LNCaP clone FGC (cell line): ENCODE data around the gene PNKD.

ENCODE experiments used
- DNase-seq: peaks from one replicate; pipeline ENCODE4 v3.0.0-alpha.2; 2011; ENCODE audit warnings: low read depth
- H3K4me3 ChIP-seq: 2 replicates; pipeline ENCODE4 v1.5.1; 2011; ENCODE audit warnings: mild to moderate bottlenecking, low read depth, low read length, control low read depth
- TF ChIP-seq, protein P1 (sequence below): IDR thresholded peaks from 2 replicates; pipeline ENCODE4 v1.5.1; 2012; ENCODE audit warnings: mild to moderate bottlenecking; ENCODE audit not compliant: control insufficient read depth, insufficient read depth; ENCODE audit errors: extremely low read depth

Gene PNKD

DNA sequence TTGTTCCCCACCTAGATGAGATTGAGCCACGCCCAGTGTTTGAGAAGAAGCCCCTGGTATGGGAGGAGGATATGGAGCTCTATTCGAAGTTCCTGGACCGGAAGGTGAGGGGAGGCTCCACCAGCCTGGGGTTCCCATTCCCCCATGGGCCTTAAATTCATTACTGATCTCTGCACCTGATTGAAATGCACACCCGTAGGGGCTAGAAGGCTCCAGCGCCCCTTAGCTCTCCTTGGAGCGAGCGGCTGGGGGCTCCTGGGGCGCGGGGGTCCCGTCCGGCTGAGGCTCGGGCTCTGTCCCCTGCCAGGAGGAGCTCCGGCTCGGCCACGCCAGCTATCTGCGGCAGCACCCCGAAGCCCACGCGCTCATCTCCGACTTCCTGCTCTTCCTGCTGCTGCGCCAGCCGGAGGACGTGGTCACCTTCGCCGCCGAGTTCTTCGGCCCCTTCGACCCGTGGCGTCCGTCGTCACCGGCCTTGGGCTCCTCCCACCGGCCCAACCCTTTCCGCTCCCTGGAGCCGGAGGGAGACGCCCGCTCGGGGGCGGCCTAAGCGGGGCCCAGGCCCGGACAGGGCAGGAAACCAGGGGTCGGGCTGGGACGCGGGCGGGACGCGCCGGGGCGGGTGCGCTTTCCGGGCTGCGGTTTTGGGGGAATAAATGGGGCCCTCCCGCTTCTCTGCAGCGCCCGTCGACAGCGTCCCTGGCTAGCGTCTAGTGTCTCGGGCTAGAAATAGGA, 97.3 kb downstream of the PNKD start:
- no peak overlapping the region for H3K4me3 ChIP-seq
- DNase-seq = no peak
- TF ChIP-seq, protein P1, sequence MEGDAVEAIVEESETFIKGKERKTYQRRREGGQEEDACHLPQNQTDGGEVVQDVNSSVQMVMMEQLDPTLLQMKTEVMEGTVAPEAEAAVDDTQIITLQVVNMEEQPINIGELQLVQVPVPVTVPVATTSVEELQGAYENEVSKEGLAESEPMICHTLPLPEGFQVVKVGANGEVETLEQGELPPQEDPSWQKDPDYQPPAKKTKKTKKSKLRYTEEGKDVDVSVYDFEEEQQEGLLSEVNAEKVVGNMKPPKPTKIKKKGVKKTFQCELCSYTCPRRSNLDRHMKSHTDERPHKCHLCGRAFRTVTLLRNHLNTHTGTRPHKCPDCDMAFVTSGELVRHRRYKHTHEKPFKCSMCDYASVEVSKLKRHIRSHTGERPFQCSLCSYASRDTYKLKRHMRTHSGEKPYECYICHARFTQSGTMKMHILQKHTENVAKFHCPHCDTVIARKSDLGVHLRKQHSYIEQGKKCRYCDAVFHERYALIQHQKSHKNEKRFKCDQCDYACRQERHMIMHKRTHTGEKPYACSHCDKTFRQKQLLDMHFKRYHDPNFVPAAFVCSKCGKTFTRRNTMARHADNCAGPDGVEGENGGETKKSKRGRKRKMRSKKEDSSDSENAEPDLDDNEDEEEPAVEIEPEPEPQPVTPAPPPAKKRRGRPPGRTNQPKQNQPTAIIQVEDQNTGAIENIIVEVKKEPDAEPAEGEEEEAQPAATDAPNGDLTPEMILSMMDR = no peak

DNA sequence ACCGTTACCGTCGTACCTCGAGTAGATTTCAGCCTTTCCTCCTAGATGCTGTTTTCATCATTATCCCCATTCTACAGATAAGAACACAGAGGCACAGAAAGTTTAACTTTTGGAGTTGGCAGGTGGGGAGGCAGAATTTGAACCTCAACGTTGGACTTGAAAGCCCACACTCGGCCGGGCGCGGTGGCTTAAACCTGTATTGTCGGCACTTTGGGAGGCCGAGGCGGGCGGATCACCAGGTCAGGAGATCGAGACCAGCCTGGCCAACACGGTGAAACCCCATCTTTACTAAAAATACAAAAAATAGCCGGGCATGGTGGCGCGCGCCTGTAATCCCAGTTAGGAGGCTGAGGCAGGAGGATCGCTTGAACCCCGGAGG, 97.8 kb downstream of the PNKD start:
- TF ChIP-seq, protein P1 = no peak
- no peak overlapping the region for H3K4me3 ChIP-seq
- no peak for DNase-seq

DNA sequence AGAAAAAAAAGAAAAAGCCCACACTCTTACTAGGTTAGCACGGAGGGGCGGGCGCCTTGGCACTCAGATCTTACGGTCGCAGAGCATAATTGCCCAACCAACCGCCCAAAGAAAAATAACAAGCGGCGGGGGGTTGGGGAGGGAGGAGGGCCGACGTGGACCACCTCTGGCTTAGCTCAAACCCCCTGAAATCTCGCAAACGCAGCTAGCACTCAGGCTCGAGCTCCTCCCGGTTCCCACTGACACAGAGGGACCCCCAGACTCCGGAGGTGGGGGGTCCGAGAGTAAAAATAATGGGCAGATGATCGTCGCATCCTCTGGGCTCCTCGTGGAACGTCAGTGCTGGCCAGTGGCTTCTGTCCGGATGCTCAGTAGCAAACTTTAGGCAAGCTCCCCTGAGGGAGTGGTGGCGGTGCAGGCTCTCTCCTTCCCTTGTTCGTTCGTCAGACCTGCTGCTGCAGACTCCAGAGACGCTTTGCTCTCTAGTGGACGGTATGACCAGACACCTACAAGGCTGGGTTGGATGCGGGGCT, 98.4 kb downstream of the PNKD start:
- DNase-seq = no peak
- no peak overlapping the region for H3K4me3 ChIP-seq
- TF ChIP-seq, protein P1 = no peak

DNA sequence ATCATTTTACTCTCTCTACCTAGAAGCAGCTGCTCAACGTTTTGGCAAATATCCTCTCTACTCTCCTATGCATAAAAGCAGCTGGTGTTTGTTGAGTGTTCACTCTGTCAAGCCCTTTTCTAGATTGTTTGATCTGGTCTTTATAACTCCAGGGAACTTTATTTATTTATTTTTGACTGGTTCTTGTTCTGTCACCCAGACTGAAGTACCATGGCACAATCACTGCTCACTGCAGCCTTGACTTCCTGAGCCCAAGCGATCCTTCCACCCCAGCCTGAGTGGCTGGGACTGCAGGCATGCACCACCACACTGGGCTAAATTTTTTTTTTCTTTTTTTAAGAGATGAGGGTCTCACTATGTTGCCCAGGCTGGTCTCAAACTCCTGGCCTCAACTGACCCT, 99.0 kb downstream of the PNKD start:
- DNase-seq = peak; percentile 37

DNA sequence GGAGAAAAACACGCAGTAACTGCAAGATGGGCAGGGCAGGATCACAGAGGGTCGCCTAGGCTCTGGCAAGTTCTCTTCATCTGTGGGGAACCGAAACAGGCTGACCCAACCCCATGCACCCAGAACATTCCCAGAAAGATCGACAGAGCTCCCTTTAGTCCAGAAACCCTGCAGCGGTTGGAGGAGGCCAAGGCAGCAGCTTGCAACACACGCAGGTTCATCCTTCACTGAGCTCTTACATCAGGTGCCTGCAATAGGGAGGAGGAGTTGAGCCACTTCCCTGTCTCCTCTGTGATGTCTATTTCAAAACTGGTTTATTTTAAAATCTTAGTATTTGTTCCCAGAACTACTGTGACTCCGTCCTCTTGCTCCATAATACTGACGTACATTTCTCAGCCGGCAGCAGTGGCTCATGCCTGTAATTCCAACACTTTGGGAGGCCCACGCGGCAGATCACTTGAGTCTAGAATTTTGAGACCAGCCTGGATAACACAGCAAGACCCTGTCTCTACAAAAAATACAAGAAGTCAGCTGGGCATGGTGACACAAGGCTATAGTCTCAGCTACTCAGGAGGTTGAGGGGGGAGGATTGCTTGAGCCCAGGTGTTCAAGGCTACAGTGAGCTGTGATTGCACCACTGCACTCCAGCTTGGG, 100.2 kb downstream of the PNKD start:
- DNase-seq = no peak
- TF ChIP-seq, protein P1 = no peak
- no peak overlapping the region for H3K4me3 ChIP-seq

More for the DNA sequence above, 99.0 kb downstream of the PNKD start:
- no peak overlapping the region for H3K4me3 ChIP-seq
- TF ChIP-seq, protein P1 = no peak

DNA sequence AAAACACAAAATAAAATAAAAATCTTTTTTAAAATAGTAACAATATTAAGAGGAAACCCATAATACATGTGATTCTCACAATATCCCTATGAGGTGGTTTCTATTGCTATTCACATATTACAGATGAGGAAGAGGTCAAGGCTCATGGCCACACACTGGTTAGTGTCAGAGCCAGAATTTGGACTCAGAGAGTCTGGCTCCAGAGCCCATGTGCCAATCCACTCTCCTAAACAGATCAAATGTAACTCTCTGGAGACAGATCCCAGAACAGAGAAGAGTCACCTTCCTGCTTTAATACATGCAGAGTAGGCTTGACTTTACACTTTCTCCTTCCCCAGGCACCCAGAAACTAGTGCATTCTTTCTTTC, 101.6 kb downstream of the PNKD start:
- TF ChIP-seq, protein P1 = no peak
- H3K4me3 ChIP-seq = no peak overlapping the region
- DNase-seq = no peak
